HG02623 (cell line): ENCODE results near the gene GET4.
A peak's percentile ranks its signal among the peaks of the same experiment; 100 is the strongest.

Source experiments
- ATAC-seq: cut with Tn5 transposase; IDR thresholded peaks from one replicate; pipeline ENCODE4 v1.9.1; 2021; ENCODE audit warnings: moderate library complexity; ENCODE audit not compliant: unreplicated experiment

GET4 gene

GRCh38 chr7:876077-876971 is at the start of gene GET4:
TSS of gene GET4 (plus strand) at chr7:876554. CDS start at chr7:876646, 92 bp downstream.
- ATAC-seq = peak; percentile 73

- ATAC-seq = no peak
Measured at GRCh38 chr7:828793-829561, 47.4 kb upstream of the GET4 start.

GRCh38 chr7:830069-830468 is 46.3 kb upstream of the GET4 start:
- ATAC-seq = no peak

GRCh38 chr7:831596-832166 is 44.7 kb upstream of the GET4 start:
- ATAC-seq = peak; percentile 51

- peak; percentile 24 for ATAC-seq
Measured at GRCh38 chr7:832167-832967, 44.0 kb upstream of the GET4 start, which contains the start of gene SUN1. TSS of gene SUN1 (plus strand) at chr7:832476. CDS start at chr7:832525, 49 bp downstream.

- ATAC-seq = no peak
Measured at GRCh38 chr7:832968-833424, 43.4 kb upstream of the GET4 start.

- no peak for ATAC-seq
Measured at GRCh38 chr7:833601-834258, 42.6 kb upstream of the GET4 start.

- no peak for ATAC-seq
Measured at GRCh38 chr7:834277-834676, 42.1 kb upstream of the GET4 start.

- ATAC-seq = no peak
Measured at GRCh38 chr7:835021-835420, 41.3 kb upstream of the GET4 start.

GRCh38 chr7:835485-836401 is 40.6 kb upstream of the GET4 start:
- ATAC-seq = no peak

- no peak for ATAC-seq
Measured at GRCh38 chr7:836429-836828, 39.9 kb upstream of the GET4 start.

- ATAC-seq = no peak
Measured at GRCh38 chr7:837001-837400, 39.4 kb upstream of the GET4 start.

GRCh38 chr7:840001-840600 is 36.3 kb upstream of the GET4 start:
- ATAC-seq = no peak

GRCh38 chr7:841943-842342 is 34.4 kb upstream of the GET4 start:
- ATAC-seq = no peak

GRCh38 chr7:842431-843031 is 33.8 kb upstream of the GET4 start:
- no peak for ATAC-seq

- no peak for ATAC-seq
Measured at GRCh38 chr7:843230-843629, 33.1 kb upstream of the GET4 start.

GRCh38 chr7:844043-844442 is 32.3 kb upstream of the GET4 start:
- ATAC-seq = no peak

GRCh38 chr7:844514-844913 is 31.8 kb upstream of the GET4 start:
- ATAC-seq = no peak
